ENCODE data around the gene RARB.

RARB gene

DNA sequence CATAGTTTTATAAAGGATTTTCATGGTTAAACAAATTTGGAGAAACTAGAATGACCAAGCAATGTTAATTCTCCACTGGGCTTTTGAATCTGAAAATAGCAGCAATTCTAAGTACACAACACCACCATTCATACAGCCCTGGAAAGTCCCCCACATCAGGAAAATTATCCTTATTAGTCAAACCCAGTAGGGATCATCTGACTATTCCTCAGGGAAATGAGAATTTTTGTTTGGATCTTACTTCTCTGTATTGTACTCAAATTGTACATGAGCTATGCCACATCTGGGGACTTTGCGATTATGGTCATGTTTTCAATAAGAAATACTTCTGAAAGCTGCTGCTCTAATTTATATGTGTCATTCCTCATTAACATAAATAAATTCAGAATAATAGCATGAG, 46.0 kb downstream of the RARB start:
- Histone ChIP-seq H3F3A (ENCODE audit: insufficient read depth, low read length) (no peaks in the 10 kb centered on the region), H3K27ac (ENCODE audit: low read depth, low read length, poor library complexity, severe bottlenecking) (no peak overlapping the region), H3K9me2 (ENCODE audit: low read depth, low read length) (no peaks in the 10 kb centered on the region), H3K36me3 (ENCODE audit: insufficient read depth, low read length) (no peaks in the 10 kb centered on the region), H3K27me3 (ENCODE audit: insufficient read depth, low read length) (no peaks in the 10 kb centered on the region), H3K4me2 (ENCODE audit: low read length) (no peak overlapping the region), H3K4me1 (ENCODE audit: insufficient read depth, low read length, severe bottlenecking) (no peaks in the 10 kb centered on the region), H3K79me2 (ENCODE audit: insufficient read depth, low read length) (no peaks in the 10 kb centered on the region), H2AFZ (ENCODE audit: low read length) (no peak overlapping the region), H3K9me3 (ENCODE audit: low read length) (no peaks in the 10 kb centered on the region), H3K4me3 (ENCODE audit: low read depth, low read length, poor library complexity, severe bottlenecking) (no peak overlapping the region), H3K9ac (ENCODE audit: low read length) (no peak overlapping the region), H4K20me1 (ENCODE audit: insufficient read depth, low read length) (no peaks in the 10 kb centered on the region)
- no peak for TF ChIP-seq EZH2 (IDR thresholded peaks at IDR 0.05; ENCODE audit: borderline replicate concordance, low read length)
- TF ChIP-seq, protein P1, sequence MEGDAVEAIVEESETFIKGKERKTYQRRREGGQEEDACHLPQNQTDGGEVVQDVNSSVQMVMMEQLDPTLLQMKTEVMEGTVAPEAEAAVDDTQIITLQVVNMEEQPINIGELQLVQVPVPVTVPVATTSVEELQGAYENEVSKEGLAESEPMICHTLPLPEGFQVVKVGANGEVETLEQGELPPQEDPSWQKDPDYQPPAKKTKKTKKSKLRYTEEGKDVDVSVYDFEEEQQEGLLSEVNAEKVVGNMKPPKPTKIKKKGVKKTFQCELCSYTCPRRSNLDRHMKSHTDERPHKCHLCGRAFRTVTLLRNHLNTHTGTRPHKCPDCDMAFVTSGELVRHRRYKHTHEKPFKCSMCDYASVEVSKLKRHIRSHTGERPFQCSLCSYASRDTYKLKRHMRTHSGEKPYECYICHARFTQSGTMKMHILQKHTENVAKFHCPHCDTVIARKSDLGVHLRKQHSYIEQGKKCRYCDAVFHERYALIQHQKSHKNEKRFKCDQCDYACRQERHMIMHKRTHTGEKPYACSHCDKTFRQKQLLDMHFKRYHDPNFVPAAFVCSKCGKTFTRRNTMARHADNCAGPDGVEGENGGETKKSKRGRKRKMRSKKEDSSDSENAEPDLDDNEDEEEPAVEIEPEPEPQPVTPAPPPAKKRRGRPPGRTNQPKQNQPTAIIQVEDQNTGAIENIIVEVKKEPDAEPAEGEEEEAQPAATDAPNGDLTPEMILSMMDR (IDR thresholded peaks at IDR 0.05; ENCODE audit: low read length): no peak

DNA sequence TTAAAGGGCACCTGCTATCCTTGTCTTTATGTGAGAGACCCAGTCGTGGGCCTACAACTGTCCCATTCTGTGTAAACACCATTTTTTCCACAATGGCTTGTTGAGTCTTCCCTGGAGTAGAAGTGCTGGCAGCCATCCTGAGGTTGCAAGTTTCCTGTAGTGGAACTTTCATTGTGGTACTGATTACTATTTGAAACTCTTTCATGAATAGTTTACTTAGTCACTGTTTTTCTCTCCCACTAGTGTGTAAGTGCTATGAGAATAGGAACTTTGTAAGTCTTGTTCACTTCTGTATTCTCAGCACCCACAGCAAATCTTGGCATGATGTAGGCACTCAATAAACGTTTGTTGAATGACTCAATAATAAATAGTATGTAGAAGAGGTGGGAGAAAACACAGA, 48.6 kb downstream of the RARB start:
- no peaks in the 10 kb centered on the region for H3K36me3 ChIP-seq (ENCODE audit: insufficient read depth, low read length)
- H3K27ac ChIP-seq (ENCODE audit: low read depth, low read length, poor library complexity, severe bottlenecking): no peak overlapping the region
- H3K4me1 ChIP-seq (ENCODE audit: insufficient read depth, low read length, severe bottlenecking): no peaks in the 10 kb centered on the region
- H3K4me3 ChIP-seq (ENCODE audit: low read depth, low read length, poor library complexity, severe bottlenecking): no peak overlapping the region
- no peak for TF ChIP-seq EZH2 (IDR thresholded peaks at IDR 0.05; ENCODE audit: borderline replicate concordance, low read length)
- TF ChIP-seq, protein P1 (IDR thresholded peaks at IDR 0.05; ENCODE audit: low read length): no peak
- H3K9me3 ChIP-seq (ENCODE audit: low read length): no peaks in the 10 kb centered on the region
- H3F3A ChIP-seq (ENCODE audit: insufficient read depth, low read length): no peaks in the 10 kb centered on the region
- no peak overlapping the region for H2AFZ ChIP-seq (ENCODE audit: low read length)
- H3K79me2 ChIP-seq (ENCODE audit: insufficient read depth, low read length): no peaks in the 10 kb centered on the region
- H3K27me3 ChIP-seq (ENCODE audit: insufficient read depth, low read length): no peaks in the 10 kb centered on the region
- no peaks in the 10 kb centered on the region for H4K20me1 ChIP-seq (ENCODE audit: insufficient read depth, low read length)
- H3K9ac ChIP-seq (ENCODE audit: low read length): no peak overlapping the region
- H3K4me2 ChIP-seq (ENCODE audit: low read length): no peak overlapping the region
- H3K9me2 ChIP-seq (ENCODE audit: low read depth, low read length): no peaks in the 10 kb centered on the region

DNA sequence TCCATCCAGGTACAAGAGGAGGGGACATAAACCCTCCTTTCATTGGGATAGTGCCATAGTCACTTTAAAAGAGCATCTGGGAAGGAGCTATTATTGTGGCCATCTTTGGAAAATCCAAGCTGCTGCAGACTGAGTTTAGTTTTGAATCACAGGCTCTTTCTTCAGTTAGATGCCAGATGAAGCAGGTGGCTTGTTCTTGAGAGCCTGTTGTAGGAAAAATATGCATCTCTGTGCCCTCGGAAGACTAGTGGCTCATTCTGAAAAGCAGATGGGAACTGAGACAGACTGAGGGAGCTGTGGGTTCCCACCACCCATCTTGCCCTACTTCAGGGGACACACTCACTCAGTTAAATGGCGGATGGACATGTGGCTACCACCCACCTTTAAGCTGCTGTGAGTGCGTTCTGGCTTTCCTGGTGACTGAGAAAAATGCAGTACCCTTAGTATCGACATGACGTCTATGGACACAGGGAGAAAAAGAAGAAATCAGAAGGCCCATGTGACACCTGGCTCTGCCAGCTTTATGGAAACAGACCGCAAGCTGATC, 50.2 kb downstream of the RARB start:
- no peaks in the 10 kb centered on the region for H3K36me3 ChIP-seq (ENCODE audit: insufficient read depth, low read length)
- no peak overlapping the region for H3K4me2 ChIP-seq (ENCODE audit: low read length)
- no peaks in the 10 kb centered on the region for H3K9me3 ChIP-seq (ENCODE audit: low read length)
- H3K4me3 ChIP-seq (ENCODE audit: low read depth, low read length, poor library complexity, severe bottlenecking): no peak overlapping the region
- no peaks in the 10 kb centered on the region for H3K27me3 ChIP-seq (ENCODE audit: insufficient read depth, low read length)
- no peaks in the 10 kb centered on the region for H3F3A ChIP-seq (ENCODE audit: insufficient read depth, low read length)
- H2AFZ ChIP-seq (ENCODE audit: low read length): no peak overlapping the region
- no peak overlapping the region for H3K9ac ChIP-seq (ENCODE audit: low read length)
- H4K20me1 ChIP-seq (ENCODE audit: insufficient read depth, low read length): no peaks in the 10 kb centered on the region
- H3K27ac ChIP-seq (ENCODE audit: low read depth, low read length, poor library complexity, severe bottlenecking): no peak overlapping the region
- TF ChIP-seq, protein P1 (IDR thresholded peaks at IDR 0.05; ENCODE audit: low read length): no peak
- TF ChIP-seq EZH2 (IDR thresholded peaks at IDR 0.05; ENCODE audit: borderline replicate concordance, low read length): no peak
- no peaks in the 10 kb centered on the region for H3K9me2 ChIP-seq (ENCODE audit: low read depth, low read length)
- H3K79me2 ChIP-seq (ENCODE audit: insufficient read depth, low read length): no peaks in the 10 kb centered on the region
- H3K4me1 ChIP-seq (ENCODE audit: insufficient read depth, low read length, severe bottlenecking): no peaks in the 10 kb centered on the region
